ENCODE data around the gene TMEM259. TPM values are rescaled to one million over a fixed set of nuclear protein-coding genes. Genes with fewer than 3 reads are reported as not detected.

TMEM259 gene
- total and polyA plus RNA-seq, 2 of the 8 experiments (the other 6 are each of a cell fraction or from before 2014, with no cell fraction given): 140 to 243 TPM

DNA sequence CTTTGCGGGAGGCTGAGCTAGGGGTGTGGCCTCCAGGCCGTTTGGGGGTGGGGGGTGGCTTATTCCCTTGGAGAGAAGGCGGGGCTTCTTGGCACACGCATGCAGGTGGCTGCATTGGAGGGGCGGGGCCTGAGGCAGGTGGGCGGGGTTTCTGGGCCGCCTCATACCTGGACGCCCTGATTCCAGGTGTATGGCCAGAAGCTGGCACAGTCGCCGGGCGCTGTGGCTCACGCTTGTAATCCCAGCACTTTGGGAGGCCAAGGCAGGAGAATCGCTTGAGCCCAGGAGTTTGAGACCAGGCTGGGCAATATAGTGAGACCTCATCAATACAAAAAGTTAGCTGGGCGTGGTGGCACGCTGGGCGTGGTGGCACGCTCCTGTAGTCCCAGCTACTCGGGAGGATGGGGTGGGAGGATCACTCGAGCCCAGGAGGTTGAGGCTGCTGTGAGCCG, 26.8 kb upstream of the TMEM259 start:
- ChIA-PET POLR2A (ENCODE audit: partially characterized antibody) (interaction anchor here (0.7 to 16.4 kb wide), 10 partner anchors 8 to 28 kb away, joined by 3 to 509 read pairs (median 6); partner anchors contain the start of genes ABCA7, ARHGAP45, CNN2 and RNU6-2), CTCF (ENCODE audit: partially characterized antibody) (interaction anchor here (0.8 to 1.9 kb wide), 9 partner anchors 9 to 66 kb away, joined by 3 to 8 read pairs (median 4); no protein-coding TSS in a partner anchor)
- peak in 1 of 2 experiments; percentile 65 for DNase-seq (ENCODE audit: low read depth in 1 of 2, low spot score in 2 of 2)
- Histone ChIP-seq H3K18ac (ENCODE audit: extremely low read depth, low read length) (no peak overlapping the region), H3K79me1 (ENCODE audit: low read depth, low read length) (no peaks in the 10 kb centered on the region), H3K9ac (replicated peaks in 1 of 4; ENCODE audit: extremely low read depth in 1 of 4, low read depth in 3 of 4, low read length in 3 of 4) (no peak overlapping the region), H3K79me2 (ENCODE audit: control insufficient read depth in 1 of 2, insufficient read depth in 2 of 2, low read length in 2 of 2) (no peaks in the 10 kb centered on the region), H3K23ac (ENCODE audit: insufficient read length) (no peak overlapping the region), H4K20me1 (replicated peaks in 1 of 2; ENCODE audit: control insufficient read depth in 1 of 2, insufficient read depth in 2 of 2, low read length in 2 of 2) (no peaks in the 10 kb centered on the region), H2BK15ac (ENCODE audit: low read length) (no peak overlapping the region), H2BK120ac (replicated peaks; ENCODE audit: low read depth, low read length) (no peak overlapping the region), H2BK5ac (ENCODE audit: low read depth, low read length) (no peak overlapping the region), H4K91ac (replicated peaks; ENCODE audit: insufficient read length, low read length) (no peak overlapping the region), H3K36me3 (ENCODE audit: control insufficient read depth in 2 of 4, insufficient read depth in 4 of 4, low read length in 3 of 4) (peaks cover 0 to 14% (median 0%) of the 10 kb centered on the region in 4 experiments; a peak in 1 of 8 replicates), H3K4me2 (ENCODE audit: insufficient read depth in 1 of 2, low read depth in 2 of 2, low read length in 2 of 2) (no peak overlapping the region), H3K27me3 (replicated peaks in 1 of 4; ENCODE audit: control insufficient read depth in 3 of 4, extremely low read depth in 1 of 4, insufficient read depth in 3 of 4, low read length in 3 of 4) (no peaks in the 10 kb centered on the region), H2AK5ac (ENCODE audit: low read depth, low read length) (no peak overlapping the region), H2BK12ac (ENCODE audit: low read depth, low read length) (no peak overlapping the region), H3K56ac (replicated peaks; ENCODE audit: insufficient read length, low read depth, low read length) (no peak overlapping the region), H3K4ac (replicated peaks; ENCODE audit: insufficient read length, low read depth, low read length) (no peak overlapping the region), H4K8ac (ENCODE audit: extremely low read depth, insufficient read depth, low read length) (no peak overlapping the region), H3K23me2 (ENCODE audit: low read depth, low read length) (peaks cover 3% of the 10 kb centered on the region; the same call in 1 of the 2 replicates), H2BK20ac (ENCODE audit: low read length) (no peak overlapping the region), H4K5ac (ENCODE audit: insufficient read length, low read depth, low read length) (no peak overlapping the region), H3K4me3 (ENCODE audit: extremely low read depth in 1 of 4, insufficient read depth in 2 of 4, low read depth in 3 of 4, low read length in 4 of 4) (no peak overlapping the region), H3K9me3 (ENCODE audit: insufficient read depth in 2 of 2, low read depth in 1 of 2, low read length in 1 of 2) (peaks cover 0 to 10% of the 10 kb centered on the region in 2 experiments; a peak in 1 of 4 replicates), H3K14ac (ENCODE audit: insufficient read length) (no peak overlapping the region), H3K4me1 (replicated peaks in 1 of 4; ENCODE audit: control insufficient read depth in 3 of 4, insufficient read depth in 4 of 4, low read length in 3 of 4) (no peaks in the 10 kb centered on the region), H3K27ac (ENCODE audit: low read depth, low read length) (no peak overlapping the region), H2AFZ (ENCODE audit: low read length) (no peak overlapping the region)
- WGBS, 2 experiments (ENCODE audit: extremely low coverage in 1 of 2, insufficient coverage in 1 of 2, insufficient read length in 1 of 2, insufficient replicate concordance in 2 of 2, low coverage in 1 of 2, low lambda C conversion rate in 2 of 2, missing lambda C conversion rate in 1 of 2): 91% methylated on average over 12 of the region's 20 CpGs; no CpG with 5 or more reads in 1 of the 2 experiments
- FAIRE-seq: no peak
- no peak for TF ChIP-seq BRCA1 (IDR thresholded peaks at IDR 0.05; ENCODE audit: low read depth, low read length)
- TF ChIP-seq POU5F1 (IDR thresholded peaks at IDR 0.05; ENCODE audit: low read depth, low read length): no peak
- no peak for TF ChIP-seq SIX5 (IDR thresholded peaks at IDR 0.05; ENCODE audit: low read depth, low read length)
- TF ChIP-seq MAFK (IDR thresholded peaks at IDR 0.05; ENCODE audit: low read depth, low read length): no peak
- TF ChIP-seq BCL11A (IDR thresholded peaks at IDR 0.05; ENCODE audit: low read depth in 2 of 2, low read length in 2 of 2): no peak
- TF ChIP-seq CEBPB (IDR thresholded peaks at IDR 0.05; ENCODE audit: low read depth, low read length): no peak
- no peak for TF ChIP-seq ZNF274 (IDR thresholded peaks at IDR 0.05; ENCODE audit: borderline replicate concordance, extremely low read depth, low read length)
- no peak for TF ChIP-seq SP2 (IDR thresholded peaks at IDR 0.05; ENCODE audit: low read length)
- no peak for TF ChIP-seq POLR2A (IDR thresholded peaks at IDR 0.05; ENCODE audit: control extremely low read depth in 1 of 2, low read depth in 2 of 2, low read length in 2 of 2)
- TF ChIP-seq HDAC6 (IDR thresholded peaks at IDR 0.05; ENCODE audit: low read depth, low read length): no peak
- TF ChIP-seq RAD21 (IDR thresholded peaks at IDR 0.05 in 1 of 2, conservative IDR thresholded peaks at IDR 0.05 in 1 of 2; ENCODE audit: low read depth in 2 of 2, low read length in 2 of 2): no peak
- no peak for TF ChIP-seq BACH1 (IDR thresholded peaks at IDR 0.05; ENCODE audit: low read length)
- no peak for TF ChIP-seq SUZ12 (IDR thresholded peaks at IDR 0.05; ENCODE audit: low read length)

All from H1 (cell line).